ENCODE results near the gene KRTAP12-4.
"Not testable (repeated sequence)": the region's sequence is repeated elsewhere in the genome, so short reads cannot be mapped to it uniquely, and the experiment has no call there.

- TF ChIP-seq MXI1 (conservative IDR thresholded peaks at IDR 0.05; ENCODE audit: poor library complexity, severe bottlenecking); RAD21 (conservative IDR thresholded peaks at IDR 0.05); CTCF (IDR thresholded peaks at IDR 0.05; ENCODE audit: poor library complexity, severe bottlenecking); SMC3 (conservative IDR thresholded peaks at IDR 0.05; ENCODE audit: poor library complexity); POLR2AphosphoS5 (IDR thresholded peaks at IDR 0.05): not testable (repeated sequence)
These were observed 16.6 kb downstream of the KRTAP12-4 start for GRCh38 chr21:44637851-44638348.

Measured in neural cell (in vitro differentiated cells).